Measurements from ENCODE around the gene EFS.

DNA sequence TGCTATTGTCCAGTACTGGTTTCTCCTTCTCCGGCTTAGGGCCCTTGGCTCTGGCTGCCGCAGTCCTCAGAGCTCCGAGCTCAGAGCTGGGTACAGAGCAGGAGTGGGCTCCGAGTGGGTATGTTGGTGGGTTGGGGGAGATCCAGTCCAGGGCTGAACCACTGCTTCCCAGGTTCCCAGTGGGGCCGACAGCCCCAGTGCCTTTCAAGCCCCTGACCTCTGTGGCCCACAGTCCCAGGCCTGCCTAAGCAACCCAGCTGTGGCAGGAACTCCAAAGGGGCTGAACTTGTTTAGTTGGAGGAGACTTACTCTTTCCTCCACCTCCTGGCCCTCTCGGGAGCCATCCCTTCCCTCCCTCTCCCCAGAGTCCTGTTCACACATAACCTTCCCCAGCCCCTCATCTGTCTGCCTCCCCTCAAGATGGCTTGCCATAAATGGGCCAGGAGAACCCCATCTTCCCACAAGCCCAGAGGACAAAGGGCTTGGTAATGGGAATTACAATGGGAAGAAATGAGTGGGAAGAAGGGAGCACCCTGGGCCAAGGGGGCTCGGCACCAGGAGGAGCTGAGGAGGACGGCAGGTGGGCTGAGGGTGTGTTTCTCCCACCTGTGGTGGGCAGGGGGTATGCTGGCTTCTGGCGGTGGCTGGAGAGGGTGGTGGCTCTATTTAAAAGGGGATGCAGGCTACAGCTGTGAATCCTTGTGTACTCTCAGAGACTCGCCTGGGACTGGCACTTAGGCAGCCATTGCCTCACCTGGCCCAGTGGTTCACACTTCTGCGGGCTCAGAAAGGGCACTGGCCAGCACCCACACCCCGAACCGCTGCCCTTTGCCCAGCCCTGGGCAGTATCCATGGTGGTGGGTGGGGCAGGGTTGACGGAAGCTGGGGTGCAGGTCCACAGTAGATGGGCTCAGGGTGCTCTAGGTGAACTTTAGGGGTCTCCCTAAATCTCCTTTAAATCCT, 46.9 kb upstream of the EFS start:
- TF ChIP-seq POLR2A (IDR thresholded peaks at IDR 0.05), result no peak
- TF ChIP-seq, protein P1, sequence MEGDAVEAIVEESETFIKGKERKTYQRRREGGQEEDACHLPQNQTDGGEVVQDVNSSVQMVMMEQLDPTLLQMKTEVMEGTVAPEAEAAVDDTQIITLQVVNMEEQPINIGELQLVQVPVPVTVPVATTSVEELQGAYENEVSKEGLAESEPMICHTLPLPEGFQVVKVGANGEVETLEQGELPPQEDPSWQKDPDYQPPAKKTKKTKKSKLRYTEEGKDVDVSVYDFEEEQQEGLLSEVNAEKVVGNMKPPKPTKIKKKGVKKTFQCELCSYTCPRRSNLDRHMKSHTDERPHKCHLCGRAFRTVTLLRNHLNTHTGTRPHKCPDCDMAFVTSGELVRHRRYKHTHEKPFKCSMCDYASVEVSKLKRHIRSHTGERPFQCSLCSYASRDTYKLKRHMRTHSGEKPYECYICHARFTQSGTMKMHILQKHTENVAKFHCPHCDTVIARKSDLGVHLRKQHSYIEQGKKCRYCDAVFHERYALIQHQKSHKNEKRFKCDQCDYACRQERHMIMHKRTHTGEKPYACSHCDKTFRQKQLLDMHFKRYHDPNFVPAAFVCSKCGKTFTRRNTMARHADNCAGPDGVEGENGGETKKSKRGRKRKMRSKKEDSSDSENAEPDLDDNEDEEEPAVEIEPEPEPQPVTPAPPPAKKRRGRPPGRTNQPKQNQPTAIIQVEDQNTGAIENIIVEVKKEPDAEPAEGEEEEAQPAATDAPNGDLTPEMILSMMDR (IDR thresholded peaks at IDR 0.05), result no peak

Measured in vagina (tissue), 2 donors.